Colonic mucosa (tissue), 4 donors: ENCODE data around the gene OVOL2. TPM values are rescaled to one million over a fixed set of nuclear protein-coding genes. Genes with fewer than 3 reads are reported as not detected.

Experiments
- DNase-seq: peaks from one replicate; pipeline ENCODE4 v3.0.0-alpha.2; 2020
- H3K27ac ChIP-seq: fragments of 200-600 bp; one replicate; pipeline ENCODE4 v1.8.0; 2021
- H3K27me3 ChIP-seq: fragments of 200-600 bp; one replicate; pipeline ENCODE4 v1.8.0; 2021
- H3K36me3 ChIP-seq: fragments of 200-600 bp; one replicate; pipeline ENCODE4 v1.8.0; 2021
- H3K4me1 ChIP-seq: fragments of 200-600 bp; one replicate; pipeline ENCODE4 v1.8.0; 2021; ENCODE audit warnings: mild to moderate bottlenecking
- H3K4me3 ChIP-seq: fragments of 200-600 bp; one replicate; pipeline ENCODE4 v1.8.0; 2021
- H3K9ac ChIP-seq, 2 donors: one replicate each; pipeline ENCODE4 v1.7.0; 2013; ENCODE audit warnings: control low read depth in 2 of 2, low read depth in 2 of 2, low read length in 2 of 2
- H3K9me3 ChIP-seq: fragments of 200-600 bp; one replicate; pipeline ENCODE4 v1.8.0; 2021
- intact Hi-C: fragments of 100-400 bp; cut with DNase I; formaldehyde crosslinking; loops from one replicate; pipeline ENCODE4 v1.14.1; 2022
- total RNA-seq, 2 donors: library from RNA; stranded (reverse); fragmentation: NEBNext Ultra II Directional in 1 of 2; extraction: Animal tissue kit (Norgen Biotek cat#: 25700) in 1 of 2; gene quantifications; one replicate each; pipeline ENCODE4 v1.2.1, GENCODE V29; 2021
- TF ChIP-seq, protein P1 (sequence below): fragments of 200-600 bp; IDR thresholded peaks from one replicate; pipeline ENCODE4 v1.8.0; 2022; ENCODE audit warnings: antibody characterized with exemption, mild to moderate bottlenecking
- donor health status: healthy.
- donor health status: DM: no; HTN: no; CAD: no.
- donor health status: DM: no; HTN: no; CAD: no.

OVOL2 gene
- total RNA-seq, 2 donors from 2014 or later: 13.5 to 22.8 TPM

DNA sequence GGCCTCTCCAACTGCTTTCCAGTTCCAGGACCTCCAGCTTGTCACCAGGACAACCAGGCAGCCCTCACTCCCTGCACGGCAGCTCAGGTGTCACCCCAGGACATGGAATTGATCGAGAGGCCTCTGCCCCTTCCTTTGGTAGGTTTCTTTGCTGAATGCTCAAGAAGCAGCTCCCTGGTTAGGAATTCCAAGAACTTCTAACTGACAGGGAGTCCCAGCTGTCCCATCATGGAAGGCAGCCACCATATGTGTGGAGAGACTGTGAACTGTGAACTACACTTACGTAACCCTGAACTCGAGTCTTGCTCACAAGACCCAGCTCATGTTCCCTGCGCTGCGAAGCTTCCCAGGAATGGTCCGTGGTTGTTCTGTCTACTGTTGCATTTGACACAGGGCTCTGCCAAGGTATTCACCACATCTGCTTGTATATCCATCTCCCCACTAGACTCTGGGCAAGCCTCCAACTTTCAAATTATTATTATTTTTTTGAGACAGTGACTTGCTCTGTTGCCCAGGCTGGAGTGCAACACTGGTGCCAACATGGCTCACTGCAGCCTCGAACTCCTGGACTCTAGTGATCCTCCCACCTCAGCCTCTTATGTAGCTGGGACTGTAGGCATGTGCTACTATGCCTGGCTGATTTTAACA is 53.2 kb downstream of the OVOL2 start:
- no peak for DNase-seq
- Histone ChIP-seq H3K27ac (no peak overlapping the region), H3K9me3 (no peaks in the 10 kb centered on the region), H3K4me3 (no peak overlapping the region), H3K36me3 (no peaks in the 10 kb centered on the region), H3K27me3 (no peaks in the 10 kb centered on the region), H3K9ac (no peak overlapping the region), H3K4me1 (no peaks in the 10 kb centered on the region)
- TF ChIP-seq, protein P1, sequence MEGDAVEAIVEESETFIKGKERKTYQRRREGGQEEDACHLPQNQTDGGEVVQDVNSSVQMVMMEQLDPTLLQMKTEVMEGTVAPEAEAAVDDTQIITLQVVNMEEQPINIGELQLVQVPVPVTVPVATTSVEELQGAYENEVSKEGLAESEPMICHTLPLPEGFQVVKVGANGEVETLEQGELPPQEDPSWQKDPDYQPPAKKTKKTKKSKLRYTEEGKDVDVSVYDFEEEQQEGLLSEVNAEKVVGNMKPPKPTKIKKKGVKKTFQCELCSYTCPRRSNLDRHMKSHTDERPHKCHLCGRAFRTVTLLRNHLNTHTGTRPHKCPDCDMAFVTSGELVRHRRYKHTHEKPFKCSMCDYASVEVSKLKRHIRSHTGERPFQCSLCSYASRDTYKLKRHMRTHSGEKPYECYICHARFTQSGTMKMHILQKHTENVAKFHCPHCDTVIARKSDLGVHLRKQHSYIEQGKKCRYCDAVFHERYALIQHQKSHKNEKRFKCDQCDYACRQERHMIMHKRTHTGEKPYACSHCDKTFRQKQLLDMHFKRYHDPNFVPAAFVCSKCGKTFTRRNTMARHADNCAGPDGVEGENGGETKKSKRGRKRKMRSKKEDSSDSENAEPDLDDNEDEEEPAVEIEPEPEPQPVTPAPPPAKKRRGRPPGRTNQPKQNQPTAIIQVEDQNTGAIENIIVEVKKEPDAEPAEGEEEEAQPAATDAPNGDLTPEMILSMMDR: no peak
- intact Hi-C loops: no loop called here

DNA sequence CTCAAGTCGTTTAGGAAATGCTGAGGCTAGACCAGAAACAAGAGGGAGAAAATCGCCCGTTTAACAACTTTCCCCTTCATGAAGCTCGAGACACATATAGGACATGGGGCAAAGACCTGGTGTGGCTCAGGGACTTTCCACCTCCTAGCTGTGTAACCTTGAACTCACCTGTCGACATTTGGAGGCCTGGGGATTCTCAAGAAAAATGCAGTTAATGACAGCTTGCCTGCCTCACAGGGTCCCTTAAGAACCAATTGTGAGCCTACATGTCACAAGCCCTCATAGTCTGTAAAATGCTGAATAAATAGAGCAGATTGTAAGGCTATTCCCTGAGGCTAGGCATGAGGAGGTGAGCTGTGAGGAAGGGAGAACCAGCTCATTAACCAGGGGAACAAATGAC is 53.8 kb downstream of the OVOL2 start:
- Histone ChIP-seq H3K27ac (no peak overlapping the region), H3K9ac (no peak overlapping the region), H3K36me3 (no peaks in the 10 kb centered on the region), H3K4me1 (no peaks in the 10 kb centered on the region), H3K4me3 (no peak overlapping the region), H3K27me3 (no peaks in the 10 kb centered on the region), H3K9me3 (no peaks in the 10 kb centered on the region)
- no peak for DNase-seq
- TF ChIP-seq, protein P1: no peak
- intact Hi-C loops: no loop called here

DNA sequence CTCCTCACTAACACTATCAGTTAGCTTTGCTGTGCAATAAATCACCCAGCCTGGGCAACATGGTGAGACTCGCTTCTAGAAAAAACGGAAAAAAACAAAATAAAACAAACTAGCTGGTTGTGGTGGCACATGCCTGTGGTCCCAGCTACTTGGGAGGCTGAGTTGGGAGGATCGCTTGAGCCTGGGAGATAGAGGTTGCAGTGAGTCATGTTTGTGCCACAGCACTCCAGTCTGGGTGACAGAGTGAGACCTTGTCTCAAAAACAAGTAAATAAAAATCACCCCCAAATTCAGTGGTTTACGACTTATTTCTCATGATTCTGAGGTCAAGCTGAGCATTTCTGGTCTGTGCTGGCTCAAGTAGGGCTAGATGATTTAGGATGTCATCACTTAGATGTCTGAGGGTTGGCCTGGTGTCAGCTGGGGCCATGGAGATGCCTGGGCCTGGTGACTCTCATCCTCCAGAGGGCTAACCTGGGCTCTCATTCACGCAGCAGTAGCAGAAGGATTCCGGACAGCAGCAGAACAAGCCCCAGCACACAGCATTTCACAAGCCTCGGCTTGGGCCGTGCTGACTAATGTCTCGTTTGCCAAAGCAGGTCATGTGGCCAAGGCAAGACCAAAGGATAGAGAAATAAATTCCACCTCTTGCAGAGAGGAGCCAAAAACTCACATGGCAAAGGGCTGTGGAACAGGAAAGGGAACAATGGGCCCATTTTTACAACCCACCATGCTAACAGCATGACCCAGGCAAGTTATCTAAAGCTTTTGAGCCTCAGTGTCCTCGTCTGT is 56.4 kb downstream of the OVOL2 start:
- no peaks in the 10 kb centered on the region for H3K9me3 ChIP-seq
- H3K4me1 ChIP-seq: no peaks in the 10 kb centered on the region
- no peak for DNase-seq
- no peak overlapping the region for H3K4me3 ChIP-seq
- intact Hi-C loops: no loop called here
- no peaks in the 10 kb centered on the region for H3K27me3 ChIP-seq
- TF ChIP-seq, protein P1: no peak
- no peak overlapping the region for H3K27ac ChIP-seq
- H3K9ac ChIP-seq: no peak overlapping the region
- H3K36me3 ChIP-seq: no peaks in the 10 kb centered on the region

DNA sequence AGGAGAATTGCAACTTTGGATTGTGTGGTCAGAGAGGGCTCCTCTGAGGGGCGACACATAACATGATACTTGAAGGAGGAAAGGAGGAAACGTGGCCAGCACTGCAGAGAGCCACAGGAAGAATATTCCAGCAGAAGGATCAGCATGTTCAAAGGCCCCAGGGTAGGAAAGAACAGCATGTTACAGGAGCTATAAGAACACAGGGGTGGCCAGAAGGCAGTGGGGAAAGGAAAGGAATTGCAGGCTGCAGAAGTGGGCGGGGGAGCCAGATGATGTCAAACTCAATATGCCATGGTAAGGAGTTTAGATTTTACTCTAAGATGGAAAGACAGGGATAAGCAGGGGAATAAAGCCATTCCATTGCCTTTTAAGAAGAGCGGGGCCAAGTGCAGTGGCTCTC is 58.1 kb downstream of the OVOL2 start:
- Histone ChIP-seq H3K36me3 (no peaks in the 10 kb centered on the region), H3K4me3 (no peak overlapping the region), H3K9me3 (no peaks in the 10 kb centered on the region), H3K27ac (no peak overlapping the region), H3K4me1 (no peaks in the 10 kb centered on the region), H3K9ac (no peak overlapping the region), H3K27me3 (no peaks in the 10 kb centered on the region)
- DNase-seq: no peak
- TF ChIP-seq, protein P1: no peak
- intact Hi-C loops: loop anchor here (10.0 kb wide), 2 partner anchors 465 to 495 kb away; partner anchors contain the start of gene BFSP1

DNA sequence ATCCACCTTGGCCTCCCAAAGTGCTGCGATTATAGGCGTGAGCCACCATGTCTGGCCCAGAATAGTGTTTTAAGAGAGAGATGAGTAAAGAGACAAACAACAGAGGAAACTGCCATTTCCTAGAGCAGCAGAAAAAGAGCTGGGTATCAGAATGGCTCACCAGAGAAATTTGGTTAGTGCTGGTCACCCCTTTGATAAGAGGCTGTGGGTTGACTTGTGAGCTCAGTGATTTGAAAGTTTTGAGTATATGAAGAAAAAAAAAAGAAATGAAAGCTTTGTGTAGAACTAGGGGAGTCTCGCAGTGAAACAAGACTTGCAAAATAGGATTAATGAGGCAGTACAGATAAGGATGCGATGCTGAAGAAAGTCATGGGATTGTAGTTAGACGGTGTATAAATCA is 59.3 kb downstream of the OVOL2 start:
- Histone ChIP-seq H3K4me3 (no peak overlapping the region), H3K36me3 (no peaks in the 10 kb centered on the region), H3K4me1 (no peaks in the 10 kb centered on the region), H3K9me3 (no peaks in the 10 kb centered on the region), H3K27ac (no peak overlapping the region), H3K9ac (no peak overlapping the region), H3K27me3 (no peaks in the 10 kb centered on the region)
- intact Hi-C loops: loop anchor here (10.0 kb wide), 2 partner anchors 464 to 494 kb away; partner anchors contain the start of gene BFSP1
- TF ChIP-seq, protein P1: no peak
- no peak for DNase-seq
